Fibroblast of peridontal ligament (primary cell): Measurements from ENCODE around the gene RPLP1.

Experiments used
- DNase-seq: peaks from one replicate; pipeline ENCODE4 v3.0.0-alpha.2; 2010; ENCODE audit errors: extremely low read depth

The RPLP1 gene

DNA sequence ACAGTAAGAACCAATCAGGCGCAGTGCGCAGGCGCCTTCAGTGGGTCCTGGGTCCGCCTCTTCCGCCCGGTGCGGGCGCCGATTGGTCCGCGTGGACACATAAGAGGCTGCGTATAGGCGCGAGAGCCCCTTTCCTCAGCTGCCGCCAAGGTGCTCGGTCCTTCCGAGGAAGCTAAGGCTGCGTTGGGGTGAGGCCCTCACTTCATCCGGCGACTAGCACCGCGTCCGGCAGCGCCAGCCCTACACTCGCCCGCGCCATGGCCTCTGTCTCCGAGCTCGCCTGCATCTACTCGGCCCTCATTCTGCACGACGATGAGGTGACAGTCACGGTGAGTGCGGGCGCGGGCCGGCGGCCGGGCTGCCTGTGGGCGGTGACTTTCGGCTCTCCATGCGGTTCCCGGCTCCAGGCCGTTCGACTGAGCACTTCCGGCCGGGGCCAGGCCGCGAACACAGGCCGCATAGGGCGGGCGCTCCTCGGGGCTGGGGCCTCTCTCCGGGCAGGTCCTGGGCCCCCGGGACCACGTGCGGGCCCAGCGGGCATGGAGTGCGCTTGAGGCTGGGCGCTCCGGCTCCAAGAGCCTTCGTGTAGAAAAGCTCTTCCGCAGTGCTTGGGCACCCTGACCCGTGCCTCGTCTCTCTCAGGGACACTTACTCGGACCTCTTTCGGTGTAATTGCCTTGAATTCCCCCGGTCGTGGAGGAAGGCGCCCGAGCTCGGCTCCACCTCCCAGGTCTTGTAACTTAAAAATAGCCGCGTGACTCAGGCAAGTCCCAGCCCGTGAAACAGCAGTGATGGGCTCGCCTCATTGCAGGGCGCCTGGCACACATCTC lies at the start of gene RPLP1:
Gene RPLP1, plus strand, starts transcription at position 127 of the 830 bp plus-strand sequence. Its CDS starts 131 bp downstream, at position 258.
- DNase-seq, result peak; percentile 96

DNA sequence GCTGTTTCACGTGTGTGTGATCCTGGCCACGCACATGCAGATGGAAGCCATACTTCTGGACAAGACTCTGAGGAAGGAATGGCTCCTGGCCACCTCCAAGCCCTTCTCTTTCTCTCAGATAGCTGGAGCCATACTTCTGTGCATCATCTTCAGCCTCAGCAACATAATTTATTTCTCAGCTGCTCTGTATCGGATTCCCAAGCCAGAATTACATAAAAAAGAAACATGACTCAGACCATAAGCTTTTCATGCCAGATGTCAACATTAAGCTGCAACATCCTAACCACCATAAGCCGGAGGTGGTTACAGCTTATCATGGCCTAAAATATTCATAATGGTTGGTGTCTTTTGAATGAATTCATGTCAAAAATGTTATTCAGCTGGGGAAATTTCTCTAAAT lies 49.0 kb upstream of the RPLP1 start:
- DNase-seq, result peak; percentile 93

DNA sequence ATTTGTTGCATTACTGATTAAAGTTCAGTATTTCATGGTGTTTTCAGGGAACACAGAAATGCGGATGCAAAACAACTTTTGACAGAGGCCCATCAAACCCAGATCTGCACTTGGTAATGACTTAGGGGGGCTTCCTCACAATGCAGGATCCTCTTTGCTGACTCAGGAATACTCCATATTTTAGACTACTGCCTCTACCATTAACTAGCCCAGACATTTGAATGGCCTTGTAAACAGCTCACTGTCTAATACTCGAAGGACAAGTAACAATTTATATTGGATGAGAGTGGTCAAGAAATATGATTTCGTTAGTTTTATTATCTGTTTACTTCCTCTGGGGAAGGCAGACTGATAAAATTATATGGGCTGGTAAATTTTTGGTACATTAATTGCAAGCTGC lies 47.5 kb upstream of the RPLP1 start:
- DNase-seq, result no peak

DNA sequence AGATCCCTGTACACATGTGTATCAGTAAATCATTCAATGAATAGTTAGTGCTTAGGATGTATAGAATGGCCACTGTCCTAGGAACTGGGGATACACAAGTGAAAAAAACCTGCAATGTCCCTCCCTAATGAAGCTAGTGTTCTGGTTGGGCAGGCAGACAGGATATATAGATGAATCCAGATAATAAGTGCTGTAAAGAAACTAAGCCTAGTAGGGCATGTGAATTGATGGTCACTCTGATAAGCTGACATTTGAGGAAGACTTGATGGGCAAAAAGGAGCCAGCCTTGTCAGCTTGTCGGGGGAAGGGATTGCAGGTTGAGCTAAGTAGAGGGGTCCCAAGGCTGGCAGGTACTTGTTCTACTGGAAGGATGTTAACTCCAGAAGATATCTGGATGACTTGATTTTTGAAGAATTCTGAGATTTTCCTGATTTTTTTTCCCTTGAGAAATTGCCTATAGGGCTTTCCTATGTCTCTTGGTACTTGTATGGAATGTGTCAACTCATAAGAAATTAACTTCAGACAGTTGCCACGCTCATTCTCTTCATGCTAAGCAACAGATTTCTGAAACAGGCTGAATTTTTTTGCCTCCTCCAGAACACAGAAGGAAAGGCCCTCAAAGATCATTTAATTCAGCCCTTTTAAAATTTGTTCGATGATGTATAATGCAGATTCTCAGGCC lies 44.8 kb upstream of the RPLP1 start:
- DNase-seq, result no peak

DNA sequence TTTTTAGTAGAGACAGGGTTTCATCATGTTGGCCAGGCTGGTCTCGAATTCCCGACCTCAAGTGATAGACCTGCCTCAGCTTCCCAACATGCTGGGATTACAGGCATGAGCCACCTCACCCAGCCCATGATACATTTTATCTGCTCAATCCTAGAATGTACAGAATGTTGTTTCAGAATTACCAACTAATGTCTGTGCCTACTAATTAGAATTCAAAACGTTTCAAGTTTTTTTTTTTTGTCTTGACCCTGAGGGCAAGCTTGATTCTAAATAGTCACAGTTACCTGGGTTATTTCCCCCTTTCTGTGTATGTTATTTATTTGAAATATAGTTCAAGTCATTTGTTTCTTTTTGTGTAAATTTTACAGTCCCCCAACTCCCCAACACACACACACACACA lies 43.8 kb upstream of the RPLP1 start:
- DNase-seq, result no peak

DNA sequence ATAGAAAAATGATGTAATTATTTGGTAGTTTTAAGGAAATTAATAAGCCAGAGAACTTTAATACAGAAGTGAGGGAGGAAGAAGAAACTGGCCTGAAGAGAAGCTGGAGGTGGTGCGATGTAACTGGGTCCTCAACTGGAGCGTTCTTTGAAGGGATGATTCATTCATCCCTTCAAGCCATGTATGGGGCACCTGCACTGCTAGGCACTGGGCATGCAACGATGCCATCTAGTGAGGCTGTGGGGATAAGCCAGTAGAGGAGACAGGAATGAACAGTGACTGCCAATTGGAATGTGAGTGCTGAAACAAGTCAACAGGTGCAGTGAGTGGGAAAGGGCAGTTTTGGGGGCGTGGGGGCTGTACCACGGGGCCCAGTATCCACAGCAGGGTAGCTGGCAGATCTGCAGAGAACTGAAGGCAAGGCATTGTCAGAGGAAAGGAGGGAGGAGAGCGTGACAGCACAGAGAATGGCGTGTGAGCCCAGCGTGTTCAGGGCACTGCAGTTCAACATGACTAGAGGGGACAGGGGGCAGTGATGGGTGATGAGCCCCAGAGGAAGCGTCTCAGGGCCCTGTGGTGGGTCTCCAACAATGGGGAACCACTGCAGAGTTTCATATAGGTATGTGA lies 42.3 kb upstream of the RPLP1 start:
- no peak for DNase-seq

DNA sequence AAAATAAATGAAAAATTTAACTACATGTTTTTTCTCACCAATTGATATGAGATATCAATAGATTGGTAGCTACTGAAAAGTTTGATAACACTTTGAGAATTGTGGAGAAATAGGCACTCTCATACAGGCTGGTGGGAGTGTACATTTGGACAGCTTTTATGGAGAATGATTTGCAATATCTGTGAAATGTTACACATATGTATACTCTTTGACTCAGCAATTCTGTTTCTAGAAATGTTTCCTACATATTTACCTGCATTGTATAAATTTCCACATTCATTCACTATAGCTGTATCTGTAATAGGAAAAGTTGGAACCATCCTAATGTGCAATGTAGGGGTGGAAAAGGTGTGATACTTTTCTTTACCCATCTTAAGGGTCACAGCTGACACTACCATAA lies 40.3 kb upstream of the RPLP1 start:
- no peak for DNase-seq

DNA sequence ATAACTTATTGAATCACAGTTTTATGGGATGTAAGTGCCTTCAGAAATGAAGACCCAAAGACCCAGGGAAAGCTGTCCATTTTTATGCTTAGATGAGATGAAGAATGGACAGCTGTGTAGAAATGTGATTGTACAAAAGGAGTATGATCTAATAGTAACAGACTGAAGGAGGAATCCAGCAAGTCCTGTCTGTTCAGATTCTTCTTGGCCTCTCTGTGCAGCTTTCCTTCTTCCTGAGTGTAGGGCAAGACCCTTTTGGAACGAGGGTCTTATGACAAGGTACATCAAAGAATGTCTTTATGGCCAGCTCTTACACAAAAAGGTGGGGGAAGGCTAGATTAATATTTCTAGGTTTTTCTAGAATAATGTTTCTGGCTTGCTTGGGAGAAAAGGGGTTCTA lies 39.9 kb upstream of the RPLP1 start:
- no peak for DNase-seq

DNA sequence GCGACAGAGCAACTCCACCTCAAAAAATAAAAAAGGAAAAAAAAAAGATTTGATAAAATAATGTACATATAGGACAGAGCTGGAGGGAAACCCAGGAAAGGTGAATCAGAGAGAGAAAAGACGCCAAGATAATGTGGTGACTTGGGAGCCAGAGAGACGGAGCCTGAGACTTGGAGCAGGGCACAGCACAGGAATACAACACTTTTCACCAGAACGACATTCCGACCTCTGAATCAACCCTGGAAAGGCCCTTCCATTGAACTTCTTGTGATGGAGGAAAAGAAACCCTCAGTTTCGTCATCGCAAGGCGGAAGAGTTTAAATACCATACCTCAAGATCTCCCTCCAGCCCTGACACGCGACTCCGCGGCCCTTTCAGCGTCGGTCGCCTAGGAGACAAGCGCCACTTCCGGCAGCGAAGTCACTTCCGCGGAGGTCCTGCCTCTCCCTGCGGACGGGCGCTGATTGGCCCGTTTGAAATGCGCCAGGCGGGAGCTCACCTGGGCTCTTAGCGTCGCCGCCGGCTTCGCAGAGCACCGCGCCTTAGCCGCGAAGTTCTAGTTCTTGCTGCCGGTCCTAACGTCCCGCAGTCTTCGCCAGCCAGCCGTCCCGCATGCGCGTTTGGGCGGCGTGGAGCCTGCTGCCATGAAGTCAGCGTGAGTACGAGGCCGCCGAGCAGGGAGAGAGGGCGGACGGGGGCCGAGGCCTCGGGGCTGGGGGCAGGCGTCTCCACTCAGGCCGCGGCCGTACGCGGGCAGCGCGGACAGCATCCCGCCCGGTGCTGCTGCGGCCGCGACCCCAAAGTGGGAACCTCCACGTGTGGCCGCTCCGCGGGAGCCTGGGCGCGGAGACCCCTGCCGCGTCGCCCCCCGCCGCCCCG lies 38.6 kb upstream of the RPLP1 start, which contains the start of gene KIF23:
Gene KIF23, plus strand, starts transcription at position 528 of the 879 bp plus-strand sequence. Its CDS starts 117 bp downstream, at position 645.
- DNase-seq, result peak; percentile 87

DNA sequence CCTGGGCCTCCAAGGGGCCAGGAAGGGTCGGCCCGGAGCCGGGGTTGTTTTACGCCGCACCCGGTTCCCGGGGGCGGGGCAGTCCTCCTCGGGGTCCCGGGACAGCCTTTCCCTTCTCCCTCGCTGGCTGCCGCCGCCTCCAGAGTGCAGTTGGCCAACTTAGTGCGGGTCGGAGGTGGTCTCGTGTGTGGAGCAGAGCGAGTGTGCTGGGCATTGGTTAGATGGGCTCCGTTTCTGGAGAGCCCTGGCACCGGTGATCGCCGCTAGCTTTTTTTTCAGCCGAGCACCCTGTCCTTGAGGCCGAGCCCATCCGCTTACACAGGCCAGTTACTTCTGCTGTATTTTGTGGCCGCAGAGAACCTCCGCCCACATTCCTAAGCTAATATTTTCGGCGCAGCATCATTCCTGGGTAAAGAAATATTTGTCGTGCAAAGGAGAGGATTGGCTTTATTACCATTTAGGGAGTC lies 37.9 kb upstream of the RPLP1 start:
- DNase-seq, result peak; percentile 91

DNA sequence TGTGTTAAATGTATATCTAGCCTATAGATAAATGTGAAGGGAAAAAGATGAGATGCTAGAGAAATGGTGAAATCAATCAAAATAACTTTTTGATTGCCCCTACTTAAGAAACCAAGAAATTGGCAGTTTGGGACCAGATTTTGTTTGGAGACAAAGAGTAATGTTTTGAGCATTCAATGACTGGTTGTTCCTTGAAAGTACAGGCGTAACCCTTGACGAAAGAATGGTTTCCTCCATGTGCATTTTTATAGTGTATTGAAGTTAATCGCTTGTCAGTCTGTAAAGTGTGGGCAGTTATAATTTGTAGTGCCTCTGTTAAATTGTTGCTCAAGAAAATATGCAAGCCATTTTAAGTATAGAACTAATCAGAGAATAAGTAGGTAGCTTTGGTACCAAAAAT lies 37.2 kb upstream of the RPLP1 start:
- DNase-seq, result peak; percentile 39

DNA sequence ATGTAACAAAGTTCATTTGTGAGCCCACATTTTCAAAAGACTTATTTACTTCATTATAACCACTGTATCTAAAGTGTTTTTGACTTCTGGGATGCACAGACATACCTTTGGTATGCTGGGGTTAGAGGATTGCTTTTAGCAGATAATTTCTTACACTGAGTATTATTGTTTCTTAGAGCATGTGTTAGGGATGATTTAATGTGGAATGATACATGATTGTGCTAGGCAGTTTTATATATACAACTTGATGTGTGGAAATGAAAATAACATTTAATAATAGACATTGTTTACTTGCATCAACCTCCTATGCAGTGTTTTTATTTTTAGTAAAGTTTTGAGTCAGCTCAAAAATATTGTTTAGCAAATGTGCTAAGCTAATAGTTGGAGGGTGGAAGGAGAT lies 35.0 kb upstream of the RPLP1 start:
- DNase-seq, result no peak

DNA sequence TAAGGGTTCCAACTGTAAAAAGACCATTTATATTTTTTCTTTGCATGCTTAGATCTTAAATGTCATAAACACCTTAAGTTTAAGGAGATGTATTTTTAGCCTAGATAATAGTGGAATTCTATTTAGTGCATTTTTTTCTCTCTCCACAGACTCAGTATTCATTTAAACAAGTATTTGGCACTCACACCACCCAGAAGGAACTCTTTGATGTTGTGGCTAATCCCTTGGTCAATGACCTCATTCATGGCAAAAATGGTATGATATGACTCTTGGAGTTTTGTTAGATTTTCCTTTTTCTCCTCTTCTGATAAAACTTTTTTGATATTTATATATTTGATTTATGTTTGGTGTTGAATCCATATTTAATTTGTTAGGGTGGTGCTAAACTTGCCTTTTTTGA lies 31.1 kb upstream of the RPLP1 start:
- peak; percentile 68 for DNase-seq

DNA sequence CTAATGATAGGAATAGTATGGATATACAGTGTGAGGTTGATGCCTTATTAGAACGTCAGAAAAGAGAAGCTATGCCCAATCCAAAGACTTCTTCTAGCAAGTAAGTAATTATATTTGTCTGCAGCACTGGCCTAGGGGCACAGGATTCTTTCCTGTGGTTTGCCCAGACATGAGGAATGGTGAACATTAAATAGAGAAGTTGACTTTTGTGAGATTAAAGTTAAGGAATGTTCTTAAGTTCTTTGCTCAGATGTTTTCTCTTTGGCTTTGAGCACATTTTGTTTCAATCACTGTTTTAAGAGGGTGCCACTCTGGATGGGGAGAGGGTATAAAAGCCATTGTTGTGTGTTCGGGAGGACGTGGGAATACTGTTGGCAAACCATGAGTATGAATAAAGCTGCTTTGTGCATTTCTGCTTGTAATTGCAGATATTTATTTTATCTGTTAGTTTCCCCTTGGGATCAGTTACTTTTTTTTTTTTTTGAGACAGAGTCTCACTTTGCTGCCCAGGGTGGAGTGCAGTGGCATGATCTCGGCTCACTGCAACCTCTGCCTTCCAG lies 30.2 kb upstream of the RPLP1 start:
- peak; percentile 47 for DNase-seq

DNA sequence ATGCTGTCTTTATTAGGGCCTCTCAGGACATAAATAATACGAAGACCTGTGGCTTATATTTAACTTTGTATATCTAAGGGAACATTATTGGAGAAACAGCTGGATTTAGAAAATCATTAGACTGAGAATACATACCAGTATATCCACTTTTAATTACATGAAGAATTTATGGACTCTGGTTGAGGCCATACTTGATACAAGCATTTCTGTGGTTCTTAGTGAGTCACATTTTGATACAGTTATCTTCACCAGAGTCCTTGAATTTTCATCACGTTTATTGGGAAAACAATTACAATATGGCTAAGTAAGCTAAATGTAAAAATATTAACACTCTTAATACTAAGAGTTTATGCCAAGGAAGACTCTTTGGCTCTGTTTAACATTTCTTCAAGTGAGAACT lies 28.6 kb upstream of the RPLP1 start:
- no peak for DNase-seq

DNA sequence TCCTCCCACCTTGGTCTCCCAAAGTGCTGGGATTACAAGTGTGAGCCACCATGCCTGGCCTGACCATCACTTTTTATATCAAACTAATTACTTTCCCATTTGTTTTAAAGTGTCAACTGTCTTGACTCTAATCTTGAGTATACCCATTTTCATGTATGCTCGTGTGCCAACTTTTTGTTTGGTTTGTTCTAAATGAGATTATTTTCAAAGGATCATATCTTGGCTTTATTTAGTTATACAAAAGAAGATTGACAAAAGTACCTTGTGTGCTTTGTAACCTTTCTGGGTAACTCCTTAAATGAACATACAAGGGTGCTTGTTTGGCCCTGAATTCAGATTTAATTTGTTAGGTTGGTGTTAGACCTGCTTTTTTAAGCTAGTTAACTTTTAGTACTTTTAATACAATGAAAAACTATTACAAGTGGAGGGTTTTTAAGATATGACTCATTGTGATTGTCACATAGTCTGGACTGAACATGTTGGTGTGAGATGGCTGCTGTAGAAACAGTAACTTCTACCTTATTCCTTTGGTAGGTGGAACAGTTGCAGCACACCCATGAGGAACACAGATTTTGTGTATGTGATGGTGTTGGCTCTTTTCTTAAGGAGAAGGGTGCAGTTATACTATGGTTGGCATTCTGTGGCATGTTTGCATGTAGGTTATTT lies 27.7 kb upstream of the RPLP1 start:
- no peak for DNase-seq

DNA sequence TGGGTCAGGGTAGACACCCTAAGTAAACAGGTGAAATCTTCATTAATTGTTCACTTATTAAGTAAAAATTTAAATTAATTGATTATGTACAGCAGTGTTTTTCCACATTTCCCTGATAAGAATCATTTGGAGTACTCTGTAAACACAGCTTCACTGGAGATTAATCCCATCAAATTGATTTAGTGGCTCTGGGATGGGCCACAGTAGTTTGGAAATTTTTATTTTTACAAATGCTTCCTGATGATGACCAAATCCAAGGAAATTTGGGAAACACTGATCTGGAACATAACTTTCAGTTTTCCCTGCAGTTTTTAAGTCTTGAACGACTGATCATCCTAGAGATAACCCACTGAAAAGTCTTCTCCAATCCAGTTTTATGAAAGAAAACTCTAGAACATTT lies 18.8 kb upstream of the RPLP1 start:
- DNase-seq, result no peak

DNA sequence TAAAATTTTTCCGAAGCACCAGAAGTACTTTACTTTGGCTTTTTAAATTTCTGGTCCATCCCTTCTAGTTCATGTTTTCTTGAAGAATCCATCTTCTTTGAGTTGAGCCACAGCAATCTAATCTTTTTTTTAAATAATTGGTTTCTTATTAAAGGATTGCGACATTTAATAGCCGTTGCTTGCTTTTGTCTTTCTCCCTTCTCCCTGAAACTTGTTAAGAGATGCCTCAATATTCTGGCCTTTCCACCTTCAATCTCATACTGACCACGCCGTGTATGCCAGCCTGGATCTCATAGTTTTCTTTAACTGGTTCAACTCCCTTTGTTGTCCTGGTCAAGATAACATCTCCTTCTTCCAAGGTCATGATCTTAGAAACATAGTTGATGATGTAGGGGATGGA lies 18.4 kb upstream of the RPLP1 start:
- DNase-seq, result no peak

DNA sequence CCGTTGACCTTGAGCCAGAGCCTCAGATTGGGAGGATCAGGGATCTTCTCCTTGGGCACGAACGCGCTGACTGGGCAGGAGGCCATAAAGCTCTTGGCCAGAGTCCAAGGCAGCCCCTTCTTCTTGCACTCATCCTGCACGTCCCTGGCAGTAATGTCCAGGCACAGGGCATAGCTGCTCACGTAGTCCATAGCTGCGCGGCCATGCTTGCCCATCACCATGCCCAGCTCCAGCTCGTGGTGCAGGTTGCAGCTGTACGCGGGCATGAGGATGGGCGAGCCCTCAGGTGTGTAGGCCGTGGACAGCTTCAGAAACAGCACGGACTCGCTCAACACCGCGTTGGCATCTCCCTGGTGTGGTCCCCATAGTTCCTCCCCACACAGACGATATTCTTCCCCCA lies 17.9 kb upstream of the RPLP1 start:
- DNase-seq, result no peak

DNA sequence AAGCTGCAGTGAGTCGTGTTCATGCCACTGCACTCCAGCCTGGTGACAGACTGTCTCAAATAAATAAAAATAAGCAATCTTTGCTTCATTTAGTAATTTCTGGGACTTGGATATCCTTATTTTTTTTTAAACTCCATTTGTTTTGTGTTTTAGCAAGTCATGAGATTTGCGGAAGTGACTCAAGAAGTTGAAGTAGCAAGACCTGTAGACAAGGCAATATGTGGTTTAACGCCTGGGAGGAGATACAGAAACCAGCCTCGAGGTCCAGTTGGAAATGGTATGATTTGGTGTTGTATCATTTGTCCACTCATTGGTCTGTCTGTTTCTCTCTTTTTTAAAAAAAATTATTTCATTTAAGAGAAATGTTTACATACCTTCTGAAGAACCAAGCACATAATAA lies 16.6 kb upstream of the RPLP1 start:
- no peak for DNase-seq

DNA sequence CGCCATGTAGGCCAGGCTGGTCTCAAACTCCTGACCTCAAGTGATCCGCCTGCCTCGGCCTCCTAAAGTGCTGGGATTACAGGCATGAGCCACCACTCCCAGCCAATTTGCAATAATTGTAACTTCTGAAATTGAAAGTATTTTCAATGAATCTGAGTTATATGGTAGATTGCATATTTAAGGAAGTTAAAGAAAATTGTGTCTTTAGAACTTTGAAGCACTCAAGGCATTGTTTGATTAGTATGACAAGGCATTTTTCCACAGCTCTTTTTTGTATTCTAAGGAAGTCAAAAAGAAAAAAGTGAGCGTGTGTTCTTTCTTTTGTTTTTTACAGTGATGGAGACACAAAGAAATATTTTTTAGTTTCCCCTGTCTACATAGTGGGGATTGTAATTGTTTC lies 15.7 kb upstream of the RPLP1 start:
- no peak for DNase-seq
